NB4 (cell line): ENCODE measurements around the gene CRISPLD2.
"Not testable (repeated sequence)": the region's sequence is repeated elsewhere in the genome, so short reads cannot be mapped to it uniquely, and the experiment has no call there.

ENCODE experiments used
- DNase-seq: peaks from one replicate; pipeline ENCODE4 v3.0.0; 2010; ENCODE audit warnings: low read depth
- H3K4me3 ChIP-seq: one replicate; pipeline ENCODE4 v1.5.1; 2011; ENCODE audit warnings: mild to moderate bottlenecking, low read depth, low read length, moderate library complexity
- MAX ChIP-seq: IDR thresholded peaks from 2 replicates; pipeline ENCODE4 v1.6.1; 2011; ENCODE audit warnings: low read depth, low read length
- MYC ChIP-seq: IDR thresholded peaks from 2 replicates; pipeline ENCODE4 v1.6.1; 2011; ENCODE audit warnings: low read depth, low read length
- POLR2A ChIP-seq: IDR thresholded peaks from 2 replicates; pipeline ENCODE4 v1.6.1; 2011; ENCODE audit warnings: mild to moderate bottlenecking; ENCODE audit not compliant: insufficient read length; ENCODE audit errors: extremely low read depth
- TF ChIP-seq, protein P1 (sequence below): IDR thresholded peaks from one replicate; pipeline ENCODE4 v1.5.1; 2012; ENCODE audit warnings: low read depth, low read length

Gene CRISPLD2

GRCh38 chr16:84869473-84869845 lies 49.7 kb downstream of the CRISPLD2 start:
- no peak for TF ChIP-seq MYC
- TF ChIP-seq POLR2A = no peak
- TF ChIP-seq MAX = no peak
- TF ChIP-seq, protein P1, sequence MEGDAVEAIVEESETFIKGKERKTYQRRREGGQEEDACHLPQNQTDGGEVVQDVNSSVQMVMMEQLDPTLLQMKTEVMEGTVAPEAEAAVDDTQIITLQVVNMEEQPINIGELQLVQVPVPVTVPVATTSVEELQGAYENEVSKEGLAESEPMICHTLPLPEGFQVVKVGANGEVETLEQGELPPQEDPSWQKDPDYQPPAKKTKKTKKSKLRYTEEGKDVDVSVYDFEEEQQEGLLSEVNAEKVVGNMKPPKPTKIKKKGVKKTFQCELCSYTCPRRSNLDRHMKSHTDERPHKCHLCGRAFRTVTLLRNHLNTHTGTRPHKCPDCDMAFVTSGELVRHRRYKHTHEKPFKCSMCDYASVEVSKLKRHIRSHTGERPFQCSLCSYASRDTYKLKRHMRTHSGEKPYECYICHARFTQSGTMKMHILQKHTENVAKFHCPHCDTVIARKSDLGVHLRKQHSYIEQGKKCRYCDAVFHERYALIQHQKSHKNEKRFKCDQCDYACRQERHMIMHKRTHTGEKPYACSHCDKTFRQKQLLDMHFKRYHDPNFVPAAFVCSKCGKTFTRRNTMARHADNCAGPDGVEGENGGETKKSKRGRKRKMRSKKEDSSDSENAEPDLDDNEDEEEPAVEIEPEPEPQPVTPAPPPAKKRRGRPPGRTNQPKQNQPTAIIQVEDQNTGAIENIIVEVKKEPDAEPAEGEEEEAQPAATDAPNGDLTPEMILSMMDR = no peak
- H3K4me3 ChIP-seq = no peak overlapping the region
- DNase-seq = no peak

DNA sequence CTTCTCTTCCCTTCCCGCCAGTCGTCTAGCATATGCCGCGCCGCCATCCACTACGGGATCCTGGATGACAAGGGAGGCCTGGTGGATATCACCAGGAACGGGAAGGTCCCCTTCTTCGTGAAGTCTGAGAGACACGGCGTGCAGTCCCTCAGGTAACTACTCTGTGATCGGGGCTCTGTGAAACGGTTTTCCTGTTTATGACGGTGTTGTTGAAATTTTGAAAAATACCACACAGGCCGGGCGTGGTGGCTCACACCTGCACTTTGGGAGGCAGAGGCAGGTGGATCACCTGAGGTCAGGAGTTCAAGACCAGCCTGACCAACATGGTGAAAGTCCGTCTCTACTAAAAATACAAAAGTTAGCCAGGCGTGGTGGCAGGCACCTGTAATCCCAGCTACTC lies 53.2 kb downstream of the CRISPLD2 start:
- not testable (repeated sequence) for DNase-seq, H3K4me3 ChIP-seq

DNA sequence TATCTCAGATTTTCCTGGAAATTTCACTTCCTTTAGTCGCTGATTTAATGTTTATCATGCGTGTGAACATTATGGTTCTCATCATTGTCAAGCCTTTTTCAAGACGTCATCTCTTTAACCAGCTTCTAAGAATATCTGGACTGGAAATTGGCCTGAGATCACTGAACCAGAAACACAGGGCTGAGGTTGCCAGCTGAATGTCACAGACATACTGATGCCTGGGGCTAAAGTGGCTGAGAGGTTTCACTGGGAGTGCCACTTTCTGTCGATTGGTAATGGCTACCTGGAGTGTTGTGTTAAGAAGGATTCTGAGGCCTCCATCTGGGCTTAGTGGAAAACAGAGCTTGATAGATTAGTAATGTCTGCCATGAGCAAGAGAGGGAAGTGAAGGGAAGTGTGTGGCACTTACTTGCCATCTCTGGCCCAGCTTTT lies 54.2 kb downstream of the CRISPLD2 start:
- TF ChIP-seq MYC (no peak), MAX (no peak), POLR2A (no peak)
- TF ChIP-seq, protein P1 = no peak
- DNase-seq = no peak
- no peak overlapping the region for H3K4me3 ChIP-seq

GRCh38 chr16:84874553-84874952 lies 54.8 kb downstream of the CRISPLD2 start:
- DNase-seq = no peak
- TF ChIP-seq MYC = no peak
- TF ChIP-seq, protein P1 = no peak
- no peak for TF ChIP-seq POLR2A
- no peak for TF ChIP-seq MAX
- no peak overlapping the region for H3K4me3 ChIP-seq

GRCh38 chr16:84874983-84875382 lies 55.2 kb downstream of the CRISPLD2 start:
- TF ChIP-seq MYC = no peak
- no peak for TF ChIP-seq MAX
- TF ChIP-seq POLR2A = no peak
- TF ChIP-seq, protein P1 = no peak
- H3K4me3 ChIP-seq = no peak overlapping the region
- DNase-seq = no peak

- TF ChIP-seq, protein P1 = no peak
- DNase-seq = no peak
- H3K4me3 ChIP-seq = no peak overlapping the region
These were observed 56.1 kb downstream of the CRISPLD2 start for GRCh38 chr16:84875846-84876245.
